Smooth muscle cell of the pulmonary artery (primary cell): ENCODE data around the gene OR52E5. TPM values are rescaled to one million over a fixed set of nuclear protein-coding genes. Genes with fewer than 3 reads are reported as not detected.

Experiments
- total RNA-seq: library from RNA; depleted of rRNA; stranded (reverse); fragments of >200 nt; gene quantifications from 2 replicates; pipeline ENCODE4 v1.2.3, GENCODE V29; 2014

OR52E5 gene
- total RNA-seq = not detected in 2 replicates

DNA sequence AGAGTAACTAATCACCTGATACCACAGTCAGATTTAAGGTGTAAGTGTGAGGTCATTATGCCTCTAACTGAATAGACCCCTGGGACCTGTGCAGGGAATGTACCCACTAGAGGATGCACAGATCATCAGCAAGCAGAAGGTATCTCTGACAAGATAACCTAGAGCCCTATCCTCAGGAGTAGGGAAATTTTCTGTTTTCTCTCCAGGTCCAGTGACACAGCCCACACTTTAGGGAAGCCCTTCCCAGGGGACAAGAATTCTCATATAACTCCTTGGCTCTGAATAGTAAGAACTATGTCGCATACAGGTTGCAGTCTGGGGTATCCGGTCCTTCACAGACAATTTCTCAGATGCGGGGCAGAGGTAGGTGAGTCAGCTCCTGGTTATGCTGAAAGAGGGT, at the start of gene OR52E5:
Gene OR52E5 (plus strand): TSS at position 301 of the 400 bp plus-strand sequence. CDS start 7,569 bp downstream, outside the sequence.

DNA sequence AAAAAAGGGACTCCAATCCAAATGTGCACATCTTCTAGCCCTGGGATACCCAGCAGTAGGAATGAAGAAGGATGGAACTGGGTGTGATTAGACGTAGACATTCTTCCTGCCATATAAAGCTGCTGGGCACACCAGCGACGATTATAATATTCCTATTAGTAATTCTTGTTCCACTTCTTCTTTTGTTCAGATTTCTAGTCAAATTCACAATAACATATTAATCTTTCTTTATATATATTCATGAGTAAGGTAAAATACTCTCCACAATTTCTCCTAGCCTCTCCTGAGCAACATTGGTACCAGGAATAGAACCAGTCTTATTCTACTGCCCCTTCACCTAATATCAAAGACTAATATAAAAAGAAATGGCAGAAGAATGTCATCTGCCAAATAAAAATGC, 35.4 kb upstream of the OR52E5 start, which contains the start of gene OR52E8:
Gene OR52E8 (minus strand): TSS at position 101 of the 400 bp plus-strand sequence. CDS start 0 bp downstream, at position 101.

DNA sequence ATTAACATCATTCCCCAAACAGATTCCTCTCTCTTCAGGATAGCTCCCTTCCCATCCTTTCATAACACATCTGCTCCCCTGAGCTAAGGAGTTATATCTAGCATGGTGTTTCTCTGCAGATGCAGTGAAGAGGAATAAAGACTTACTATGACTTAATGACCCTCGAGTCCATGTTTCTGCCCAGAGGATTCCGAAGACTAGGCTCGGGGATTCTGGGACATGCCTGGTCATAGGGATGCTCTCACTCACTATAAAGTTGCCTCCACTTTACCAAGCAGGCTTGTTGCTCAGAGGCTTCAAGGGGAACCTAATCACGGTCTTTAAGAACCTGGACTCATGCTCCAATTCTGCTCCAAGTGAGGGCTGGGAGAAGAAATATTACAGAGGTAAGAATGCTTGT, 12.7 kb upstream of the OR52E5 start, which contains the start of gene OR52E4:
Gene OR52E4 (plus strand): TSS at position 301 of the 400 bp plus-strand sequence. CDS start 3,664 bp downstream, outside the sequence.

DNA sequence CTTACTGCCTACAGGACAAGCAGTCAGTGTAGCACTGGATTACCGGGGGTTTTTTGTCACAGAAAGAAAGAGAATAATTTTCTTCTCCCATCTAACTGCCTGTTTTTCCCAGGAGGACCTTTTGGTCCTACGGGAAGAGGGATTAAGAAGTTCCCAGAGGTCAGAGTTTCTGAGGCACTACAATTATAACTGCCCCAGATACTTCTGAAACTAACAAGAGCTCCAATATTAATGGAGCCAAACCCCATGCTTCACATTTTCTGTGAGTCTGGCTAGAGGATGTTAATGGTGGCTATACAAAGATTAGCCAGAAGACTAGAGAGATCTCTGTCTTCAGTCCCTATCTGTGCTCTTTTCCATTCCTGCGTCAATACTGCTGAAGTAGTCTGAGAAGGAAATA, 48.9 kb downstream of the OR52E5 start, which contains the start of gene OR56A3:
Gene OR56A3 (plus strand): TSS at position 301 of the 400 bp plus-strand sequence. CDS start 5,096 bp downstream, outside the sequence.

Other genes starting within 250 kb of the OR52E5 start
- gene TRIM5, start 208.1 kb upstream of the OR52E5 start, total RNA-seq = 28.7 and 41.6 TPM in 2 replicates
- gene TRIM22, start 203.4 kb upstream of the OR52E5 start, total RNA-seq = 111 and 122 TPM in 2 replicates
- gene OR56B1, start 156.8 kb upstream of the OR52E5 start, total RNA-seq = not detected in 2 replicates
- not detected in 2 replicates for gene OR52N4, start 139.0 kb upstream of the OR52E5 start, total RNA-seq
- not detected in 2 replicates for gene OR52N5, start 109.9 kb upstream of the OR52E5 start, total RNA-seq
- not detected in 2 replicates for gene OR52N1, start 101.9 kb upstream of the OR52E5 start, total RNA-seq
- gene OR52N2, start 84.3 kb upstream of the OR52E5 start, total RNA-seq = not detected in 2 replicates
- gene OR52E6, start 51.3 kb upstream of the OR52E5 start, total RNA-seq = not detected in 2 replicates
- 0.13 TPM in 1 of 2 replicates, not detected in the other for gene OR52E8, start 35.5 kb upstream of the OR52E5 start, total RNA-seq
- gene OR52E4, start 12.6 kb upstream of the OR52E5 start, total RNA-seq = not detected in 2 replicates
- gene OR56A3, start 49.0 kb downstream of the OR52E5 start, total RNA-seq = not detected in 2 replicates
- gene OR56A5, start 75.3 kb downstream of the OR52E5 start, total RNA-seq = not detected in 2 replicates
- not detected in 2 replicates for gene OR52L1, start 93.8 kb downstream of the OR52E5 start, total RNA-seq
- gene OR56A4, start 113.7 kb downstream of the OR52E5 start, total RNA-seq = not detected in 2 replicates
- not detected in 2 replicates for gene OR56A1, start 137.6 kb downstream of the OR52E5 start, total RNA-seq
- gene OR56B4, start 214.5 kb downstream of the OR52E5 start, total RNA-seq = not detected in 2 replicates